HG03520 (cell line): Measurements from ENCODE around the gene UBXN10.
"Not testable (repeated sequence)": the region's sequence is repeated elsewhere in the genome, so short reads cannot be mapped to it uniquely, and the experiment has no call there.

Experiments
- ATAC-seq: cut with Tn5 transposase; IDR thresholded peaks from one replicate; pipeline ENCODE4 v1.9.1; 2021; ENCODE audit warnings: mild to moderate bottlenecking, moderate library complexity; ENCODE audit not compliant: unreplicated experiment

UBXN10 gene

DNA sequence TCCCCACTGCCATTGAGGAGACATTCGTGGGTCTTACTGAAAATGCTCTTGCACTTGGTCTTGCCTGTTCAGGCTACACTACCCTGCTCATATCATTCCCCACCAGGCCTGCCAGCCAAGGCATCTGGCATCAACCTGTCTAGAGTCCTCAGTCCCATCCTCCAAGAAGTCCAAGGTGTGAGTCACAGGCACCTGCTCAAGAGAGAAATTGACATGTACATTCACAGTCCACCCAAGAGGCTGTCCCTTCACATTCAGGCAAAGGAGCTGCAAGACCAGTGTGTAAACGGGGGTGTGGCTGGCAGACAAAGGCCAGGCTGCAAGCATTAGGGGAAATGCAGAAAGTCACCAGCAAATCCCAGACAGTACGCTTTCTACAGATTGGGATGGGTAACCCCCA is 13.5 kb downstream of the UBXN10 start:
- ATAC-seq = no peak

DNA sequence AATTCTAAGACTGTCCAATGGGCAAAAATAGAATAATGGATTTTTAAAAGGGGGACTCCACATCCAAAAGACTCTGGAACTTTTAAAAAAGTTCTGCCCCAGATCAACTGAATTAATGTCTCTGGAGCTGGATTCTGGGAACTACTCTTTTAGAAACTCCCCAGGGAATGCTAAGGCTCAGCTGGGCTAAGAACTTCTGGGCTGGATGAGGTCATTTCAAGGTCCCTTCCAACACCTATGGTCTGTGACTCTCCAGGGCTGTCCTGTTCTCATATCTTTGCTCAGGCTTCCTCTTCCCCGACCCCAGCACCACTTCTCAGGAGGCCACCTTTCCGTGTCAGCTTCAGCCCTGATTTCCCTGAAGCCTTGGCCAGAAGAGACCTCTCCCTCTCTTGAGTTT is 13.9 kb downstream of the UBXN10 start:
- no peak for ATAC-seq

DNA sequence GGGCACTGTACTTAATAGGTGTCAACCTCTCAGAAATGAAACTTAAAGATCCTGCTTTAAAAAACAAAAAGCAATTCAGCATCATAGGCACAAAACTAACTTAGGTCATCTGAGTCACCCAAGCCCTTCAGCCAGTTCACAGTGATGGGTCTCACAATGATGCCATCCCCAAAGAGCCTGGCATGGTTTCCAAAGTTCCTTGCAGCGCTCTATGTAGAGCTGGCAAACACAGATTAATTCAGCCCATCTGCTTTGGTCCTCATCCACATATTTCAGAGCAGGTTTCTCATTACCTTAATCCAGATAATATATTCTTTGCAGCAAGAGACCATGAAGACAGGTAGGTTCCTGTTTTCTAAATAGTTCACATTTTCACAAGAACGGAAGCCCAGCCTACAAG is 15.1 kb downstream of the UBXN10 start:
- ATAC-seq = no peak

DNA sequence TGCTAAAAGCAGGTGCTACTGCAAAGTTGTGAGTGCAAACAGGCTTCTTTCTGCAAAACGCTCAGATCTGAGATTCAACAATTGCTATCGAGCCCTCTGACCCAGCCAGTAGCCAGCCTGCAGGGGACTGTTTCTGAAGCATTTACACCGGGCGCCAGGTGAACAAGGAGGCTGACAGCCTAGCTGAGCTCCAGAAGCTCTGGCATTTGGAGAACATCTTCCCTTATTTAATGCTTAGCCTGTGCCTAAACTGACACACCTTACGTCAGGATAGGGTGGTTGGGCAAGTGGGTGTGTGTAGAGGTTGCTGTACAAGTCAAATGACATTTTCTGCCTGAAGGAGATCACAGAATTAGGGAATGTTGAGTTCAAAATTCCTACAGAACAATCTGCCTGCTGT is 16.3 kb downstream of the UBXN10 start:
- no peak for ATAC-seq

DNA sequence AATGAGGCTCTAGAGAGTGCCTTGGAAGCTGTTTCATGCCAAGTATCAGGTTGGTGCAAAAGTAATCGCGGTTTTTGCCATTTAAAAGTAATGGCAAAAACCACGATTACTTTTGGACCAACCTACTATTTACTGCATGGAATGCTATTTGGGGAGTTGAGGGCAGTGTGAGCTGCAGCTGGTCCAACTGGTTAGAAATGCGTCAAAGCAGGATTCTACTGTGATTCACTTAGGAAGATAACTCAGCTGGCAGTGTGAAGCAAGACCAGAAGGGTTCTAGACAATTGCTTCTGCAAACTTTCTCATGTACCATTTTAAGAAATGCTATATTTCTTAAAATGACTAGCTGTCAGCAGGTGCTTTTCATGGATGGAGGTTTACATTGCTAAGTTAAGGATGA is 21.6 kb downstream of the UBXN10 start:
- no peak for ATAC-seq

DNA sequence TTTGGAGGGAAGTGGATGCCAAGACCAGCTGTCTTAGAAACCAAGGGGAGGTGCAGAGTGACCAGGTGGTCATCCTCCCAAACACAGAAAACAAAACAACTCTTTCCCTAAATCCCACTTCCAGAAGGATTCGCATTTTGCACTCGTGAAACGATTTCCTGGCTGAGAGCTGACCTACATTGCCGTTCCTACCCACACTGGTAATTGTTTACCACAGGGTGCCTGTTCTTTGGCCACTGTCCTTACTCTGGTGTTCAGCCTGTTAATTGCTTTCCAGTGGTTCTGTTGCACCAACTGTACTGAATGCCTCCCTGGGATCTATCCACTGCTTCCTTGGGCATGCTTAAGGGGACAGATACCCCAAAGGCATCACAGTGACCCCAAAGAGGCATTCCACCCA is 23.6 kb downstream of the UBXN10 start:
- ATAC-seq = no peak

DNA sequence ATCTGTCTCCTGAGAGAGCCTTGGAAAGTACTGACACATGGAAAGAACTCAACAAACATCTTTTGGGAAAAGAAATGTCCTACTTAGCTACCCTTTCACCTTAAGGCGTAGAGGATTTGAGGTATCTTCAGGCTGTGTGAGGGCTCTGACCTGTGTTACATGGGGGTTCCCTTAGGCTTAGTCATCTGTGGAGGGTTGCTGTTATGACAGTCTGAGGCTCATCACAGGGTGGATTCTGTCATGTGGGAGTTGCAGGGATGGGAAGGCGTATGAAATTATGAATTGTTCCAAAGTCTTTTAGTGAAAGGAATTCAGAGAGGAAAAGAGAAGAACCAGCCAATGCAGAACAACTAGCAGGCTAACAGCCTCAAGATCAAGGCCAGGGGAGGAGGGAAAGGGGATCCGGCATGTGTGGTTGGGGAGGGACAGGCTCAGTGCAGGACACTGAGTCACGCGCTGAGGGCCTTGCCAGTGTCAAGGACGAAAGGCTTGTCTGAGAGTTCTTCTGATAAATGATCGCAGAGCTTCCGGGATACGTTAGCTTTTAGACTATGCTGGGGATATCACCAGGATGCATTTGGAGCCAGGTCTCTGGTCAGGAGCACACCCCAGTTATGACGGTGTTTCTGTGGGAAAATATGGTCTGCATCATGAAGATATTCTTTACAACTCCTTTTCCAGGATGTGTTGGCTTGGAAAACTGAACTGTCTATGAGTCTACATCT is 25.0 kb downstream of the UBXN10 start:
- no peak for ATAC-seq

DNA sequence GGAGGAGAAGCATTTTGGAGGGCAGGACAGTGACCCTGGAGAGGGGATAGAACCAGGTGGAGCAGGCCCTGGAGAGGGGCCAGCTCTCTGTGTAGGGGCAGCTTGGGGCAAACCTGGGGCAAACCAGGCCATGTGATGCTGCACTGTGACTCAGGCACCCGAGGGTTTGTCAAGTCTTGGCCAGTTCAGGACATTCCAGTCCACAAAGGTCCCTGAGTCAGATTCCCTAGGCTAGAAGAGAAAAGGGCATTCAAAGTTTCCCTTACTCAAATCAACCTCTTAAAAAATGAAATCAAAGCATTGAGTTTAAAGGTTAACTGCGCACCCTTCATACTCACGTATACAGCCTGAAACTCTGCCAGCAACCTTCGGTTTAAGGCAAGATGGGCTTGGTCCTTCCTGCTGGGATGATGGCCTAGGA is 25.6 kb downstream of the UBXN10 start:
- ATAC-seq = no peak

DNA sequence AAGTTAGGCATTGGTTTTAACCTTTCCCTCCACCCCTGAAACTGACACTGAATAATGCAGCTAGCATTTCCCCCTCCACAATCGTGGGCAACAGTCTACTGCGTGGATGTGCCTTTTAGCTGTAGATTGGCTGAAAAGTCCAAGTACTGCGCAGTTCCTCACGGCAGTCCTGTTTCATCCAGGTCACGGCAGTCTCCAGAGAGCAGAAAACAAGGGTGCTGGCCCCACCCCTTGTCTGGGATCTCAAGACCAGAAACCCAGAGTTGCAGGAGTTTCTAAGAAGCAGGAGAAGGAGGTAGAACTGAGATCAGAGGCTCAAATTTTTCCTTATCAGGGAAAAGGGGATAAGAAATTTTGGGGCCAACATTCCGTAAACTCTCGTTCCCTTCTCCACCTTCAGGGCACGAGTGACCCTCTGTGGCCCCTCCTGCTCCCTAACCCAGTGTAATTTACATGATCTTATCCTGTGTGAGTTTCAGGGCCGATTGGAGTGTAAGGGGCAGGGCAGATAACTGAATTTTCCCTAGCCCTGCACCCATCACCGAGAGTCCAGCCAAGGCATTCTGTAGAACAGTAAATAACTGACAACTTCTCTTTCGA is 26.3 kb downstream of the UBXN10 start:
- no peak for ATAC-seq

DNA sequence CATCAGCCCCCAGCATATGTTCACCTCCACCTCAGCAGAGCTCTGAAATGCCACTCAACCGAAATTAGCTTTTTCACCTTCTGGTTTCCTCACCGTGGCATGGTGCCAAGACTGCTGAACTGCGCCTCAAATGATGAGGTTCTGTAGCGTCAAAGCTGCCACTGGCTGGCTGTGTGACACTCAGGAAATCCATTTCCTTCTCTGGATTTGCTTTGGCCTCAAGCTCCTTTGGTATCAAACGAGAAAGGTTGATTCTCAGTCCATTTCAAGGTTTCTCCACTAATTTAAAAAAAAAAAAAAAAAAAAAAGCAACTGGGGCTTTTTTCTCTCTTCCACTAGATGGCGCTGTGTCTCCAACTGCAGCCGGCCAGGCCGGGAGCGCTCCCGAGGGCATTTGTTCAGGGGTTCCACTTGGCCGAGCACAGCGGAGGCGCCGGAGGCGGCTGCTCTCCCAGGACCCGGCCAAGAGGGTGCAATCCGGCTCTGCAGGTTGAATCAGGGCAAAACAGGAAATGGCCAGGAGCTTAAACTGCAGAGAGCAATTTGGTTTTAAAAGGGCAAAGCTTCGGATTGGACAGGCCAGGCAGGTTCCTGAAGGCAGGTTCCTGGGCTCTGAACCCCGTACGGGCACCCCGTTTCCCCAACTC is 26.9 kb downstream of the UBXN10 start:
- no peak for ATAC-seq

DNA sequence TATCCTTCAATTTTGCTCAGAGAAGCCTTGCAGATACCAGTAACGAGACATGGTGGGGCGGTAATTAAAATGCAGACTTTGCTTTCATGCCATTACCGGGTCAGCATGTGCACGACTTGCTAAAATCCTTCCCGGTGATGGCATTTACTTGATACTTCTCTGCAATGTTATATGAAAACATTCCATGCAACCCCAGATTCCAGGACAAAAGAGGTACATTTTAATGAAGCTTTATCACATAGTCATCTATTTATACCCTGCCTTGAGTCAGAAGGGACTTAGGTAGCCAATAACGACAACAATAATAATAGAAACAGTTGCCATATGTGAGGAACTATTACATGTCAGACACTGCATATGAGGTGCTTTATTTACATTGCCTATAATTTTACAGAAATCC is 29.8 kb downstream of the UBXN10 start:
- ATAC-seq = no peak

DNA sequence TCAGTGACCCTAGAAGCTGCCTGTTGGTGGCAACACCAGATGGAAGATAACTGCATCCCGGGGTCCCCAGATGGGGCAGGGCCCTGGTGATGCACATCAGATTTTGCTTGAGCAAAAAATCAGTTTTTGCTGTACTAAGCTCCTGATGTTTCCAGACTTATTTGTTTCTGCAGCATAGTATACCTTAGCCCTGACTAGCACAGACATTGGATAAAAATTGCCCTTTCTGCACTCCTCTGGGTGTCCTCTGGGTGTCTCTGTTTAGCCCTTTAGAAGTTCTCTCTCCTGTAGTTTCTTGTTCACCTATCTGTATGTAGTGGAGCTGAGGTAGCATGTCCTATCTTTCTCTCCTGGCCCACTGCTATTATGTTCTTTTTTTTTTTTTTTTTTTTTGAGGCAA is 30.7 kb downstream of the UBXN10 start:
- ATAC-seq = no peak

DNA sequence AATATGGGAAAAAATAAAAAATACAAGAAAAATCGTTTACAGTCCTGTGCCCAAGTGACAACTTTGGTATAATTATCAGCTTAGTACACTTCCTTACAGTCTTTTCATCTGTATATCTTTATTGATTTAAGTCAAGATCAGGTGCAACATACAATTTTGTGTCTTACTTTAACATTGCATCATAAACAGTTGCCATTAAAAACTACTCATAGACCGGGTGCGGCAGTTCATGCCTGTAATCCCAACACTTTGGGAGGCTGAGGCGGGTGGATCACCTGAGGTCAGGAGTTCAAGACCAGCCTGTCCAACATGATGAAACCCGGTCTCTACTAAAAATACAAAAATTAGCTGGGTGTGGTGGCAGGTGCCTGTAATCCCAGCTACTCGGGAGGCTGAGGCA is 33.2 kb downstream of the UBXN10 start:
- ATAC-seq = not testable (repeated sequence)

DNA sequence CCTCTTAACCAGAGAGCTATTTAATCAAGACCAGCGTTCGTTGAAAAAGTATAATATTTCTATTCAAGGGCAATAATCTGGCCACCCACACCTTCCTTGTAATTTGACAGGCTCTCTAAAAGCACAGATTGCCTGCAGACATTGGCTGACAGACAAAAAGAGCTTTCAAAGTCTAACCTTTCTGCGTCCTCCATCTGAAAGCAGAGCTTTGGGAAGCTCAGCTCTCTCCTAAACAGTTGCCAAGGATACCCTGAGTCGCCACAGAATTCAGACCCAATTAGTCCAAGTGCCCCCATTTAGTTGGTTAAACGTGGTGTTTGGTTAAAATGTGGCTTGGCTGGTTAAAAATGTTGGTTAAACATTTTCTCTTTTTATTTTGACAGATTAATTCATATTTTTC is 34.1 kb downstream of the UBXN10 start:
- no peak for ATAC-seq

DNA sequence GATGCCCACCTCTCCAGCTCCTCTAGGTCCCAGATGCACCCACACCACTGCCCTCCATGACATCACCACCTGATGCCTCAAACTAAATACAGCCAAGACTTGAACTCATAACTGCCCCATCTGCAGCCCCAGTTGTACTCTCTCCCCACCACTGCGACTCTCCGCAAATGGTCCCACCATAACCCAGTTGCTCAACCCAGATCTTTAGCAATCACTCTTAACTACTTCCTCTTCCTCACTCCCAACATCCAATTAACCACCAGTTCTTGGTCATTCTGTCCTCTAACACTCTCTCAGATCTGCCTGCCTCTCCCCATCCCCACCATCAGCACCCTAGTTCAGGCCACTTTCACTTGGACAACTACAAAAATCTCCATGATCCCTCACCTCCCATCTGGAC is 37.2 kb downstream of the UBXN10 start:
- no peak for ATAC-seq

DNA sequence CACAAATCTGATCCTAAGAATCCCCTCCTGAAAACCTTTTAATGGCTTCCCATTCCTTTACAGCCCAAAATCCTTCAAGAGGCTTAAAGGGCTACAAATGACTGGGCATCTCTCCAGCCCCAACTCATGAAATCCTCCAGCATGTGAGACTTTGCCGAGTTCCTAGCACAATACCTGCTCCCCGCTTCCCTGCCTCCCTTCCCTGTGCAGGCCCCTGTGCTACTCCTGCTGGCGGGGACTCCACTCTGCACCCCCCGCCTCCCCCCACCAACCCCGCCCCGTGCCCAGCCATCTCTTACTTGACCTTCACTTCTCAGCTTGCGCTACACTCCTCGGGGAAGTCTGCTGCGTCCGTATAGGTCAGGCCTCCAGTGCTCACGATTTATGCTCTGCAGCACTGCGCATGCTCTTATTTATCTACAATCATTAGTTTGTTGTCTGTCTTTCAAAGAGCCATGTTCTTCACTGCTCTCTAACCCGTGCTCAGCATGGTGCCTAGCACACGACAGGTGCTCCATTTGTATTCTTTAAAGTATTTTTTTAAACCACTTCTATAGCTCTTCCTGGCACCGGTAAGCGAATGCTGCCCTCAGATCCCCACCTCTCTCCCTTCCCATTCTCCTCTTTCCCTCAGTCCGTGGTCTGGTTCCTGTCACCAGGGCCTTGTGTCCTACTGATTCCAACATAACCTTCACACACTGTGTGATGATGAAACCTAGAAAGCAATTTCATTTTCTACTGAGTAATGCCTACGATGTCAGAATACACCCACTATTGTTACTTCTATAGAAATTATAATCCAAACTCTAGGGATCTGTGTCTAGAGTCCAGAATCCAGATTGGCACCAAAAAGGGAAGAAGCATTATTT is 37.9 kb downstream of the UBXN10 start:
- no peak for ATAC-seq

DNA sequence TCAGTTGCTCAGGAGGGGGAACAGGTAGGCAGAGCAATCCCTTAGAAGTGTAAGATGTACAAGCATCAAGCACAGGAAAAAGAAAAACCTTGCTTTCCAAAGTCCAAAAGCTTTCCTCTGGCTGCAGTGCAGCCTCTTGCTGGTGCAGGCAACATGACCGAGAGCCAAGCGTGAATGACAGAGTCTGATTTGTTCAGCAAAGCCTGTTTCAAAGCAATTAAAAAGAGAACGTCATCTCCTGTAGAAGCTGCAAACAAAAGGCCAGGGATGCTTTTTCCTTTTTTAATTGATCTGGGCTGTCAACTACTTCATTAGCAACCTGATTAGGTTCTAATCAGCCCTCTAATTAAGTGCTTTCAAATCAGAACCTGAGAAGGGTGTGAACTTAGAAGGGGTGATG is 38.6 kb downstream of the UBXN10 start:
- no peak for ATAC-seq

DNA sequence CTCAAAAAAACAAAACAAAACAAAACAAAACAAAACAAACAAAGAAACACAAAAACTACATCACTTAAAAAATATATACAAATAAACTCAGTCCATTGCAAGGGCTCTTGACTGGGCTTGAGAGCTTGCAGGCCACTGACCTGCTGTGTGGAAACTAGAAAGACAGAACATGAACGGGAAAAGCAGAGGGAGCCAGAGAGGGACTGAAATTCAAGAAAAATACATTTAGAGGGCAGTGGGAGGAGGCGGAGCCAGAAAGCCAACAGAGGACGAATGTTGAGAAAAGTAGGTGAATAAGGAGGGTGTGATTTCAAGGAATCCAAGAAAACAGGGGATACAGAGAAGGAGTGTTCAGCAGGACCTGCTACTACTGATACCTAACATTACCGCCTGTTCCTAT is 41.8 kb downstream of the UBXN10 start:
- no peak for ATAC-seq

DNA sequence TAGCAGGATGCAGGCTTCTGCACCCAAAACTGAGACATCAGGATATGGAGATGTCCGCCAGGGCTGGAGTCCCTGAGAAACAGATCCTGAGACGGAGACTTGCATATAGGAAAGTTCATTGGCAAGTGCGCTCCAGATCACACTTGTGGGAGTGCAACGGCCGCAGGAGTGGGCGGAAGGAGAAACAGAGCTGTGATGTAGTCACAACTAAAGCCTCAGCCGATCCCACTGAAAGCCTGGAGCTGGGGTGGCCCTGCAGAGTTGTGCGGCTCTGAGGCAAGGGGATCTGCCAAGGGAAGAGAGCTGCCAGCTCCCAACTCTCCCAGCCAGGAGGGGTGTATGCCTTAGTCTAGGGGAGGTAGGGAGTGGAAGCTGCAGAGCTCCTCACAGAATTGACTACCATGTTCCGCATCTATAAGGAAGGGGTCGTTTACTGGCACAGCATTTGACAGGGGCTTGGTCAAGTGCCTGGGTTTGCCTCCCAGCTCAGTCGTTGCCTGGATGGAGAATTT is 42.5 kb downstream of the UBXN10 start:
- no peak for ATAC-seq

DNA sequence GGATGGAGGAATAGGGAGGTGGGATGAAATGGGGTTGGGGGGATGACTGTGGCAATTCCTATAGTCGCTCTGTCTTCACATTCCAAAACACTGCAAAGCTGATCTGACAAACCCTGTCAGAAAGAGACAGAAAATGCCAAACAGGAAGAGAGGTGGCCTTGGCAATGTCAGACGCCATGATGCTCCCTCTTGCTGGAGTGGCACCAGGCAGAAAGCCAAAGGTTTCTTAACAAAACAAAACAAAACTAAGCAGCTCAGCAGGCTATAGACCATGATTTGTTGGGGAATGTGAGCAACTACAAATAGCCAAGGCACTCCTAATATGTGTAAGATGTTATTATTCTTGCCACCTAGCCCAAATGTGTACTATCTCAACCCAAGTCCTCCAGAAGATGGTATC is 43.3 kb downstream of the UBXN10 start:
- ATAC-seq = no peak

DNA sequence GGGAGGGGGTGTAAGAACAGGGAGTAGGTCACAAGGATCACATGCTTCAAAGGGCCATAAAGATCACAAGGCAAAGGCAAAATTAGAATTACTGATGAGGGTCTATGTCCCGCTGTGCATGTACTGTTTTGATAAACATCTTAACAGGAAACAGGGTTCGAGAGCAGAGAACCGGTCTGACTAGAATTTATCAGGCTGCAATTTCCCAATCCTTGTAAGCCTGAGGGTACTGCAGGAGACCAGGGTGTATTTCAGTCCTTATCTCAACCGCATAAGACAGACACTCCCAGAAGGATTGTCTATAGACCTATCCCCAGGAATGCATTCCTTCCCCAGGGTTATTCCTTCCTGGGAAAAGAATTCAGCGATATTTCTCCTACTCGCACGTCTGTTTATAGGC is 46.7 kb downstream of the UBXN10 start:
- not testable (repeated sequence) for ATAC-seq
